ENCODE results near the gene CNTRL. TPM values are rescaled to one million over a fixed set of nuclear protein-coding genes. Genes with fewer than 3 reads are reported as not detected.

The CNTRL gene
- total and polyA plus RNA-seq, 2 donors: 8.7 to 37.8 TPM

GRCh38 chr9:121198512-121199042 lies 123.8 kb downstream of the CNTRL start:
- Histone ChIP-seq H3K27ac (ENCODE audit: low read depth) (no peak overlapping the region), H3K4me1 (ENCODE audit: insufficient read depth) (no peaks in the 10 kb centered on the region), H3K36me3 (ENCODE audit: insufficient read depth) (no peaks in the 10 kb centered on the region), H3K4me3 (ENCODE audit: low read depth, low read length) (no peak overlapping the region)
- 27% methylated on average over 4 of the region's 4 CpGs for WGBS
- DNase-seq (ENCODE audit: extremely low spot score): no peak

- WGBS: 25% methylated on average over 2 of the region's 2 CpGs
- no peaks in the 10 kb centered on the region for H3K36me3 ChIP-seq (ENCODE audit: insufficient read depth)
- peak overlapping the region; percentile 92 for H3K4me3 ChIP-seq (ENCODE audit: low read depth, low read length)
- DNase-seq (ENCODE audit: extremely low spot score): no peak
- H3K4me1 ChIP-seq (ENCODE audit: insufficient read depth): no peaks in the 10 kb centered on the region
- peak overlapping the region; percentile 38 for H3K27ac ChIP-seq (ENCODE audit: low read depth)
Measured at GRCh38 chr9:121199921-121200320, 125.2 kb downstream of the CNTRL start.

- Histone ChIP-seq H3K4me3 (ENCODE audit: low read depth, low read length) (peak overlapping the region; percentile 92), H3K36me3 (ENCODE audit: insufficient read depth) (no peaks in the 10 kb centered on the region), H3K27ac (ENCODE audit: low read depth) (no peak overlapping the region), H3K4me1 (ENCODE audit: insufficient read depth) (no peaks in the 10 kb centered on the region)
- 21% methylated on average over 4 of the region's 4 CpGs for WGBS
- DNase-seq (ENCODE audit: extremely low spot score): no peak
Measured at GRCh38 chr9:121200356-121200755, 125.6 kb downstream of the CNTRL start.

GRCh38 chr9:121201045-121201737 lies 126.4 kb downstream of the CNTRL start:
- under 1% methylated on average over 81 of the region's 81 CpGs for WGBS
- DNase-seq (ENCODE audit: extremely low spot score): no peak
- H3K27ac ChIP-seq (ENCODE audit: low read depth): peak overlapping the region; percentile 89
- H3K4me1 ChIP-seq (ENCODE audit: insufficient read depth): no peaks in the 10 kb centered on the region
- H3K36me3 ChIP-seq (ENCODE audit: insufficient read depth): no peaks in the 10 kb centered on the region
- H3K4me3 ChIP-seq (ENCODE audit: low read depth, low read length): peak overlapping the region; percentile 92

- peak; percentile 95 for DNase-seq (ENCODE audit: extremely low spot score)
- 3% methylated on average over 55 of the region's 55 CpGs for WGBS
- peak within 1 kb of the TSS; percentile 89 for H3K27ac ChIP-seq (ENCODE audit: low read depth)
Measured at GRCh38 chr9:121201738-121202533, 127.2 kb downstream of the CNTRL start, which contains the start of gene RAB14. Gene RAB14, minus strand, starts transcription at chr9:121201869. Its CDS starts 8,457 bp downstream, at chr9:121193412.

GRCh38 chr9:121204121-121204520 lies 129.4 kb downstream of the CNTRL start:
- Histone ChIP-seq H3K4me3 (ENCODE audit: low read depth, low read length) (no peak overlapping the region), H3K36me3 (ENCODE audit: insufficient read depth) (no peaks in the 10 kb centered on the region), H3K4me1 (ENCODE audit: insufficient read depth) (no peaks in the 10 kb centered on the region), H3K27ac (ENCODE audit: low read depth) (no peak overlapping the region)
- DNase-seq (ENCODE audit: extremely low spot score): no peak
- WGBS: 70% methylated on average over 2 of the region's 2 CpGs

More at GRCh38 chr9:121201738-121202533, 127.2 kb downstream of the CNTRL start, which contains the start of gene RAB14:
- no peaks in the 10 kb centered on the region for H3K36me3 ChIP-seq (ENCODE audit: insufficient read depth)
- no peaks in the 10 kb centered on the region for H3K4me1 ChIP-seq (ENCODE audit: insufficient read depth)
- H3K4me3 ChIP-seq (ENCODE audit: low read depth, low read length): peak within 1 kb of the TSS; percentile 92

- Histone ChIP-seq H3K36me3 (ENCODE audit: insufficient read depth) (no peaks in the 10 kb centered on the region), H3K4me3 (ENCODE audit: low read depth, low read length) (no peak overlapping the region), H3K4me1 (ENCODE audit: insufficient read depth) (no peaks in the 10 kb centered on the region), H3K27ac (ENCODE audit: low read depth) (no peak overlapping the region)
- DNase-seq (ENCODE audit: extremely low spot score): no peak
Measured at GRCh38 chr9:121204611-121205010, 129.9 kb downstream of the CNTRL start.

GRCh38 chr9:121206516-121207370 lies 132.0 kb downstream of the CNTRL start:
- Histone ChIP-seq H3K27ac (ENCODE audit: low read depth) (no peak overlapping the region), H3K36me3 (ENCODE audit: insufficient read depth) (no peaks in the 10 kb centered on the region), H3K4me1 (ENCODE audit: insufficient read depth) (no peaks in the 10 kb centered on the region), H3K4me3 (ENCODE audit: low read depth, low read length) (no peak overlapping the region)
- DNase-seq (ENCODE audit: extremely low spot score): no peak
- WGBS: 52% methylated on average over 8 of the region's 8 CpGs

- 82% methylated on average over 2 of the region's 2 CpGs for WGBS
- no peak overlapping the region for H3K4me3 ChIP-seq (ENCODE audit: low read depth, low read length)
- H3K27ac ChIP-seq (ENCODE audit: low read depth): no peak overlapping the region
- H3K36me3 ChIP-seq (ENCODE audit: insufficient read depth): no peaks in the 10 kb centered on the region
- no peak for DNase-seq (ENCODE audit: extremely low spot score)
- no peaks in the 10 kb centered on the region for H3K4me1 ChIP-seq (ENCODE audit: insufficient read depth)
Measured at GRCh38 chr9:121207371-121207940, 132.7 kb downstream of the CNTRL start.

- no peaks in the 10 kb centered on the region for H3K36me3 ChIP-seq (ENCODE audit: insufficient read depth)
- no peak for DNase-seq (ENCODE audit: extremely low spot score)
- no peak overlapping the region for H3K4me3 ChIP-seq (ENCODE audit: low read depth, low read length)
- 90% methylated on average over 5 of the region's 5 CpGs for WGBS
- no peak overlapping the region for H3K27ac ChIP-seq (ENCODE audit: low read depth)
- no peaks in the 10 kb centered on the region for H3K4me1 ChIP-seq (ENCODE audit: insufficient read depth)
Measured at GRCh38 chr9:121210536-121210935, 135.8 kb downstream of the CNTRL start.

- H3K36me3 ChIP-seq (ENCODE audit: insufficient read depth): no peaks in the 10 kb centered on the region
- H3K27ac ChIP-seq (ENCODE audit: low read depth): no peak overlapping the region
- WGBS: 21% methylated on average over 9 of the region's 9 CpGs
- peak; percentile 51 for DNase-seq (ENCODE audit: extremely low spot score)
- H3K4me3 ChIP-seq (ENCODE audit: low read depth, low read length): no peak overlapping the region
- H3K4me1 ChIP-seq (ENCODE audit: insufficient read depth): no peaks in the 10 kb centered on the region
Measured at GRCh38 chr9:121213136-121213806, 138.5 kb downstream of the CNTRL start.

GRCh38 chr9:121214005-121214404 lies 139.2 kb downstream of the CNTRL start:
- Histone ChIP-seq H3K27ac (ENCODE audit: low read depth) (no peak overlapping the region), H3K36me3 (ENCODE audit: insufficient read depth) (no peaks in the 10 kb centered on the region), H3K4me3 (ENCODE audit: low read depth, low read length) (no peak overlapping the region), H3K4me1 (ENCODE audit: insufficient read depth) (no peaks in the 10 kb centered on the region)
- no peak for DNase-seq (ENCODE audit: extremely low spot score)
- WGBS: 77% methylated on average over 2 of the region's 2 CpGs

All from urinary bladder (tissue), 4 donors.